Stimulated activated CD8-positive, alpha-beta memory T cell treated with anti-CD3 and anti-CD28 coated beads, Interleukin-2, amount 100 ng/mL, for 1 hour (primary cell): ENCODE data around the gene IKZF1.

Experiments
- DNase-seq, 2 donors: peaks; one replicate each; pipeline ENCODE4 v3.0.0-alpha.2; 2020; ENCODE audit warnings: low read depth in 2 of 2

IKZF1 gene

DNA sequence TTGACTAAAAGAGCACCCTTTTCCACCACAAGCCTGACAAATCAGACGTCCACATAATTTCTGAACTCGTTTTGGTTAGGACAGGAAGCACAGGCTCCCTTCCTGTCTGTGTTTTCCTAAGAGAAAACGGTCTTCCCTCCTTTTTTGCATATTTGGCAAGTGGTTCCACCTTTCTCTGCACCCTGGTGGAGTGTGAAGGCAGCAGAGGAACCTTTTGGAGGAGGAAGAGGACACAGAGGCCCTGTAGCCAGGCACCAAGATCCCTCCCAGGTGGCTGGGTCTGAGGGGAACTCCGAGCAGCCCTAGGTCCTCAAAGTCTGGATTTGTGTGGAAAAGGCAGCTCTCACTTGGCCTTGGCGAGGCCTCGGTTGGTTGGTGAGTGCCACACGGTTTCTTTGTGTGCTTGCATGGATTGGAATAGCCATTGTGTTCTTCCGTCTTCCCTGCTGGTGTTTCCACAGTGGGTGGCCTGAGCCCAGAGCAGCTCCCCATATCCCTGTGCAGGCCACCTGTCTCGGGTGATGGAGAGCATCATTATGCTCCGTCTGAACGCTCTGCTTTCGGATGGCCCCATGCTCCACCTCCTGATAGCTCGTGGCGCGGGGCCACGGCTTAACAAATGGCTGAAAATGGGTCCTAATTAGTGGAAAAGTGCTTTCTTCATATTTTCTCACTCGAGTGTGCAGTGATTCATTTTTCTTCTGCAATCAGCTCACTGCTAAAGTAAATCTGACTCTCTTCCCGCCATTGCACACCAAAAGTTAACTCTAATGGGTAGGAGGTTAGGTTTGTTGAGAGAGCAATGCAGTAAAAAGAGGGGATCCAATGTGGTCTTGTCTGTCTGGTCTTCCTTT, 4.2 kb downstream of the IKZF1 start:
- no peak for DNase-seq

DNA sequence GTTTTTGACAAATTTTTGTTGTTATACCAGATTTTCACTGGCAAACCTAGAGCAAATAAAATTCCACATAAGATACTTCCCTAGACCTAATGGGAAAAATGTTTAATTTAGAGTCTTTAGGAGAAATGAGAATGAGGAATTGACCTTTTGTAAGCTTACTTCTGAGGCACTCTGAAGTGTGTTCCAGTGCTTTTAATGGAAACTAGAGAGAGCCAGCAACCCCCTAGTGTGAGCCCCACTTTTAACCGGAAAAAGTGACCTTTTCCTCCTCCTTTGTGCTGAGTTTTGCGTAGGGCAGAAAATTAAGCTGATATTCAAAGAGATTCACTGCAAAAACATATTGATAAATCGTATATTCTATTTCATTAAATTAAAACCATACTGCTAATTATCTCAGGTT, 5.2 kb downstream of the IKZF1 start:
- no peak for DNase-seq

DNA sequence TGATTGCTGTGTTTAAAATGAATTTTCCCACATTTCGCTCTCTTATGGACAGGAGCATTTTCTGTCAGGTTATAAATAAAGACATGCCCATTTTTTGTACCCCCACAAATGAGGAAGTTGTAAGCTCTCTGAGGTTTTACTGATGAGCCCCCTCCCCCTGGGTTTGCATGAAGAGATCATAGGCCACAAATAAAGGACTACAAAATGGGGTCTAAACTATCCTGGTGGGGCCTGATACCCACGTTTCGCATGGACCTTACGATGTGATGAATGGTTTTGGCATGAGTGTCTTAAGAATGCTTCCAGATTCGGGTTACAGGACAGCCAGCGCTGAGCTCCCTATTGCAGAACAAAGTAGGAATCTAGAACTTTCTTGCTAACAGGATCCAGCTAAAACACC, 5.8 kb downstream of the IKZF1 start:
- DNase-seq = no peak

DNA sequence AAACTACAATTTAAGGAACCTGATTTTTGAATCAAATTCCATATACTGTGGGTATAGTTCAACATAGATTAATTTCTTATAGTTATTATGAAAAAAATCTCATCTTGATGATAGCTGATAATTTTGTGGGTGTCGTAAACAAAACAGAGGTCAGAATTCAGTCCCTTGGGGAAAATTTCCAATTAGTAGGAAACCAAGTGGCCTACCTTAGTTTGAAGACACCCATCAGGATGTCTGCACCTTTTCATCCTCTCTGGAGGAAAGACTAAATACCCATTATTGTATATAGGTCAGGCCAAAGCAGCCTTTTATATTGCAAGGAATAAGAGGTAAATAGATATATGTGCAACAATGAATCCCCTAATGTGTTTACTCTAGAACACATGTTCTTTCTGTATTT, 6.4 kb downstream of the IKZF1 start:
- no peak for DNase-seq

DNA sequence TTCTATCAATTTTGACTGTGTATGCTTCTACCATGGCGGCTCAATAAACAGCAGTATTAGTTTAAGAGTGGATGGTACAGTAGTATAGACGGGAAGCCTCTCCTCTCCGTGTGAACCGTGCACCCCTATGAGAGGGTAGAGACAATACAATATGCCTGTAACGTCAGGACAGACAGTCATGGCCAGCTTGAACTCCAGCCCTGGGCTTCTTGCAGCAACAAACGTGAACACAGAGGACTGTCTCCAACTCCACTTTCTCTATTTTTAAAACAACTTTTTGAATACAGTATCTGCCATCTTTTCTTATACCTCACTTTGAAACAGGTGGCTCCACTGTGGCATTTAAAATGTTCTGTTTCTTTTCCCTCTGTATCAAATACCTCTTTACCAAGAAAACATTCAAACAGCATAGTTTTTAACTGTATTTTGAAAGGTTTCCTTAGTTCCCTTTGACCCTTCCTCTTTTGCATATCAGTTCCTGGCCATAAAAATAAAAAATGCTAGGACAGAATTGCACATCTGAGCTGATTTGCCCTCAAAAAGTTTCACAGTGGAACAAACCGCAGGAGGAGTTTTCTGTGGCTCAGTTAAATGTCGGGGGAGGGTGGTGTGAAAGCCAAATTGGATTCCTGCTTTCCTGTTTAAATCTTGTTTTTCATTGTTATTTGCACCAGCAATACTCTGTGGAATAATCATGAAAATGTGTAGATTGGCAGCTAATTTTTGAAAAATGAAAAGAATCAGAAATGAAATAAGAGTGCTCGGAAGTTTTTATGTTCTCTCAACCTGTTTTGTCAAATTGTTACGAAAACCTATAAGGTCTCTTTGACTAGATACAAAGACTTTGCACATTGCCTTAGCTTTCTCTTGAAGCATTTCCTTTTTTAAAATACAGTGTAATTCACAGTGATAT, 8.0 kb downstream of the IKZF1 start:
- no peak for DNase-seq

DNA sequence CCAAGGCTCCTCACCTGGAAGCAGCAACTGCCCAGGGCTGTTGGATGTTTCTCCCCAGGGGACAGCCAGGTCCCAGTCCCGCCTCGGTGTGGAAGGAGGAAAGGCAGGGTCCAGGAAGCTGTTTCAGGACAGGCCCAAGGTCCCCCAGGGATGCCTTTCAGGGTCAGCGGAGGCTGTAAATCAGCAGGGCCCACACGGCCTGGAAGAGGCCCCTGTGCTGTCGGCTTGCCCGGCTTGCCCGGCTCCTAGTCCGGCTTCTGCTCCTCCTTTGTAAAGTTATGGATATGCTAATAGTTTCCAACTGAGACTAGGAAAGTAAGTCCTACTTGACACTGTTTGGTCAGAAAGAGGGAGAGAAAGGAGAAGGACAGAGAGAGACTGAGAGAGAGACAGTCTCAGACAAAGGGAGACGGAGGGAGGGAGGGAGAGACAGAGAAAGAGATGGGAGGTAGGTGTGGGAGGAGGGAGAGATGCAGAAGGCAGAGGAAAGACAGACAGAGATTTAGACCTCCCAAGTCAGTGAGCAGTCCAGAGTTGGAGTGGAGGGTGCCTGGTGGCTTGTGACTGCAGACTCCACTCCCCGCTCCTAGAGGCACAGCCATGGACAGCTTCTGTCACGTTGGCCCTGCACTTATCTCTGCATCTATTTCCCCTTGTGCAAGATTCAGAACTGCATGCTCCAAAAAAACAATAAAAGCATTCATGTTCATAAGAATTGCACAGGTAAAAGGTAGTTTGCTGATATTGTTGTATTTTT, 10.5 kb downstream of the IKZF1 start:
- DNase-seq = no peak

DNA sequence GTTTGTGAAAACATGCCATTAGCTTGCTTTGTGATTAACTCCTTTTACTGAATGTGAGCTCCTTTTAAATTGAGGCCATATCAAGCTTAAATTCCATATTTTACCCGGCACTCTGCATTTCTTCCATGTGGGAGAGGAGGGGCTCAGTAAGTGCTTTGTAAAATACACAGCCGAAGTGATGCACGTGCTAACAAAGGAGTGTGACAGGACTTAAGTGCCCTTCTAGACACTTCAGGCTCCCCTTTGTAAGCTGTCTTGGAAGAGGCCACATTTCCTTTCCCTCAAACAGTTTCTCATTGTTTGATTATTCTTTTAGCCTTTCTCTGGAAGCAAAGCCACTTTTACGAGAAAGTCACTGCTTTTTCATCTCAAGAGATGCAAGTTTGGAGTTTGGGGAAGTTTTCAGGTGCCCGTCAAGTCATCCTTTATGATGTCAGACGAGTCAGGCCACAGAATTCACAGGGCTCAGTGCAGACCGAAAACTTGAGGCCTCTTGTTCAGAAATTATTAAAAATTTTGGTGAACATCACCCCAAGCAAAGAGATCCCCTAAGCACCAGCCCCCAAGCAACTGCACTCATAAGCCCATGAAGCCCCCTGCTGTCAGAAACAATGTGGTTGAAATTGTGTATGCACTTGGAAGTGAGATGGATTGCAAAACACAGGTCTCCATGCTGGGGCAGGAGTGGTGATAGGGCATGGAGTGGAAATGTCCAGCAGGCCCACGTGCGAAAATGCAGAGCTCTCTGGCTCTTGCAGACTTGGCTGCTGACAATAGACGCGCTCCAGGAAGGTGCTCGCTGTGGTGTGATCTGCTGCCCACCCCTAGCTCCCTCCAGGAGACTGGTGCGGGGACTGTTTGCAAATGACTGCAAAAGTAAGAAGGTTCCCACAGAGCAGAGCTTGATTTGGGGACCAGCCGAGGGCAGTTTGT, 11.5 kb downstream of the IKZF1 start:
- DNase-seq = no peak

DNA sequence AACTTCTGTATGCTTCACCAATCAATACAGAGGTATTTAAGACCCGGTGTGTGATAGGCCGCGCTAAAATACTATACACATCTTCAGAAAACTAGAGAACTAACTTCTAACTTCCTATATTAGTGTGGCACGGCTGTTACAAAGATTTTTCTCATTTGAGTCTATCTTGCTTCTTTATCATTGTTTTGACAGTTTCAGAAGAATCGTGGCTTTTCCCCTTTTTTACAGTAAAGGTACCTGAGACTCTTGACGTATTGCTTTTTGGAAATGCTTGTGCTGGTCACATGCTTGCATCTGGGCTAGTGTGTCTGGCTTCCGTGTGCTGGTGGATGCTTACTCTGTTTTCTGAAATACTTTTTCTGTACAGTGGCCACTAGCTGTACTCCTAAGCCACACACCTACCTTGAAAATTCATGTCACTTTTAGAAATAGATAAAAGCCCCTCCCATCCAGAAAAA, 12.7 kb downstream of the IKZF1 start:
- no peak for DNase-seq

DNA sequence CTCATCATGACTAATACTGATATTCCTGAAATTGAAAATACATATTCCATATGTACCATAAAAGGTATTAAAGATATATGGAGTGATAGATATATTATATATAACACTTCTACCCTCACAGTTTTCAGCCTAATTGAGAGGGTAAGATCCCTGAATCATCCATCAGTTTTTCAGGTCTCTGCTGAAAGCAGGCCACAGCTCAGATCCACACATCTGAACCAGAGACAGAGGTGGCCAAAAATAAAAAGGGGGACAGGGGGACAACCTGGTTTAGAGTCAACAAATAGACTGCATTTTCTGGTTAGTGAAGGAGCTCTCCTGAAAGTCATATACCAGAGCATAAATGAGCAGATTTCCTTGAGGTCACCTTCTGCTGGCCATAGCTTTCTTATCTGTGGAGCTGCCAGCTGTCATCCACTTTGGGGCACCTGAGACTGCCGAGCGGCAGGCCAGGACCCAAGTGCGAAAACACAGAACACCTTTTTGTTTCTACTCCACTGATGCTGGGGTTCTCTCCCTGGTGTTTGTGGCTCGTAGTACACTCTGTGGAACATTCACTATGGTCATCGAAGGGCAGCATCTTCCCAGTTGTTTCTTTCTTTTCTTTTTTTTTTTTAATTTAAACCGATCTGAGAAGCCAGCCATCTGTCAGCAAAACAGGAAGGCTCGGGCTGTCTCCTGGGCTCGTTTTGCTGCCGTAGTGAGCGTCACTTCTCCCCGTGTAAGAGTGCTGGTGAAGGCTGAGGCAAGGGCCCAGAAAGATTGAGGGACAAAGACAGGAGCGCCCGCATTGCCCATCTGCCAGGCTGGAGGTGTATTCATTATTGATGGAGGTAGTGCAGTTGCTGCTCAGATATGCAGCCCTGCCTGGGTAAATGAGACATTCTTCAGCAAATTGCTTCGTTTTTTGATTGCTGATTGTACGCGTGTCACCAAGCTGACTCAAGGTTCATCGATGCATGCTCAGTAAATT, 13.5 kb downstream of the IKZF1 start:
- no peak for DNase-seq

DNA sequence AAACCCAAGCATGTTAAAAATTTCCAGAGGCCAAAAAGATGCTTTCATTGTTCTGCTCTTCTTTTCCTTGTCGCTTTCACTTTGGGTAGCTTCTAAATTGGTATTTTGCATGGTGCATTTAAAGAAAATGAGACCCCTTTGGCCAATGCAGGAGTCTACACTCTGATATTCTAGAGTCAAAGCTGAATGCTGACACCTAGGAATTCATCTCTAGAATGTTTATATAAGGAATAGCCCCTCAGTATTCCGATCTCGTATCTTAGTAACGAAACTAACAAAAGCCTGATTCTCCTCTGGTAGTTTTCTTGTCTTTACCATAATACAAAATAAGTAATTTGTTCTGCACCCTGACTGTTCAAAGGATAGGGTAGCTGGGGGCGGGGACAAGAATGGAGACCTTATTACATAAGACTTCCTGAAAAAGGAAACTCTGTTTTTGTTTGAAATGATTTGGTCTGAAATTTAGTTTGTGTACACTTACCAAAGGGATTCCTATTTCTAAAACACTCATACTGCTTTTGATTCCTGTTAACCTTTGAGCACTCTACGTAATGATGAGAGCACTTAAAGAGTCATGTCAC, 17.1 kb downstream of the IKZF1 start:
- no peak for DNase-seq

DNA sequence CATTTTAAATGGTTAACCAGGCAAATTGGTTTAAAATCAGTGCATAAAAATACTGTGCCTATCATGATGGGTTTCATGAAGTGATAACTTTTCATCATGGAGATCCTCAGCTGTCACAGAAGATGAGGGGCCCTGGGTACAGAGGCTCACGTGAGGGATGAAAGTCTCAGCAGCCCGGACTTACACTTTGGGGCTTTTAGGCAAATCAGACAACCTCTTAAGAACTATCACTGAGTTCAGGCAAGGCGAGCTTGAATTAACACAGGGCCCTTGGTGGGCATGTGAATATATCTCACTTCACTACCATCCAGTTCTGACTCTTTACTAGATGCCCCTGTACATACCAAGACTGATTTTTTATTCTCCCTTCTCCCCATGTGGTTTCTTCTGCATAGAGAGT, 19.6 kb downstream of the IKZF1 start:
- DNase-seq = no peak

DNA sequence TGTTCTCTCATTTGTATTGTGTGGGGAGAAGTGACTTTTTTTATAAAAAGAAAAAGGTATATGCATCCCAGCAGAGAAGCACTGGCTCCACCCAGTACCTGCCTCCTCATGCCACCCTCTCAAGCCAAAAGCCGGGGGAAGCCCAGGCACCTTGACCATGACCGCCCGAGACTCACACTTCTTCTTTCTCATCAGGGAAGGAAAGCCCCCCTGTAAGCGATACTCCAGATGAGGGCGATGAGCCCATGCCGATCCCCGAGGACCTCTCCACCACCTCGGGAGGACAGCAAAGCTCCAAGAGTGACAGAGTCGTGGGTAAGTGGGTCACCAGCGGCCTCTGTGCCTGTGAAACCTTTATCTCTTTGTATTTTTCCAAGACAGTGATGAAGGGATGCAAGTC, 22.9 kb downstream of the IKZF1 start:
- no peak for DNase-seq

DNA sequence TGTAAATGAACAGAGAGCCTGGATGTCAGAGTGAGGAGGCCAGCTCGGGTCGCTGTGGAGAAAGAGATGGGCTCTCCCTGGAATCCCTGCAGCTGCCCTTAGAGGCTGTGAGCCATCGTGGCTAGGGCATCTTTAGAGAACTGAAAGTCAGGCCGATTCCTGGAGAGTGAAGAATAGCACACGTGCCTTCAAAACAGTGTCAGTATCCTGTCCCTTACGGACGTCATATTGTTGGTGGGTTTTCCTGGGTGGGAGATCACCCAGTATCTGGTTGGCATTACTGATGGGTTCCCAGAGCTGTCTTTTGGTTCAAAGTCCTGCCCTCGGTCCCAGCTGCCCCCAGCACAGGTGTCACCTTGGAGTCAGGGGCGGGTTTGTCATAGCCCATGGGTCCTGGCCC, 25.3 kb downstream of the IKZF1 start:
- no peak for DNase-seq

DNA sequence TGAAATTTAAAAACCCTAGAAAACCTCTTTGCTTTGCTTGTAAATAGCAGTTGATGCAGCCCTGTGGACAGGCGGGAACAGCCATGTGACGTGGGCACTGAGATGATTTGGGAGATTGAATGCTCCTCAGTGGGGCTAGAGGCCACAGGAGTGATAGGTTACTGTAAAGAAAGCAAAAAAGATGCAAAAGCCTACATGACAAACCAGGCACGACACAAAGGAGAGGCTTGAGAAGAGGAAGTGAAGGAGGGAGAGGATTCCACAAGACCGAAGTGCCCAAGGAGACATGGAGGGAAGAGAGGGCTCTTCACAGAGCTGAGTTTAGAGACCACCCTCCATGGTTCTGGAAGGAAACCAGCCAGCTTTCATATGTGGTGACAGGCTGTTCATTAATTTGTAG, 25.7 kb downstream of the IKZF1 start:
- DNase-seq = no peak

DNA sequence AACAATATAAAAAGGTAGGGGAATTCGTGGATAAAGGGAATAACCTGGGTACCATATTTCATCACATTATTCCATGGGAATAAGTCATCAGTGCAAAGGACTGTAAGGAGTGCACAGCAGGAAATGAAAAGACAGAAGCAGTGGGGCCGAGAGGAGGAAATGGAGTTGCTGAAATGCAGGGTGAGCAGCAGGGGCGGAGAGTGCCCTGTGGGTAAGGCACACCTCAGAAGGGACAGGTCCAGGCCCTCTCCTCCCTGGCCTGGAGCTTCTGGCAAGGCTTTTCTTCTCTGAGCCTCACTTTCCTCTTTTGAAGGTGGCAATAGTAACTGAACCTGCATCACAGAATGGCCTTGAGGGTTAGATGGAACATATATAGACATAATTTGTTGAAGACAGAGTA, 26.2 kb downstream of the IKZF1 start:
- no peak for DNase-seq

DNA sequence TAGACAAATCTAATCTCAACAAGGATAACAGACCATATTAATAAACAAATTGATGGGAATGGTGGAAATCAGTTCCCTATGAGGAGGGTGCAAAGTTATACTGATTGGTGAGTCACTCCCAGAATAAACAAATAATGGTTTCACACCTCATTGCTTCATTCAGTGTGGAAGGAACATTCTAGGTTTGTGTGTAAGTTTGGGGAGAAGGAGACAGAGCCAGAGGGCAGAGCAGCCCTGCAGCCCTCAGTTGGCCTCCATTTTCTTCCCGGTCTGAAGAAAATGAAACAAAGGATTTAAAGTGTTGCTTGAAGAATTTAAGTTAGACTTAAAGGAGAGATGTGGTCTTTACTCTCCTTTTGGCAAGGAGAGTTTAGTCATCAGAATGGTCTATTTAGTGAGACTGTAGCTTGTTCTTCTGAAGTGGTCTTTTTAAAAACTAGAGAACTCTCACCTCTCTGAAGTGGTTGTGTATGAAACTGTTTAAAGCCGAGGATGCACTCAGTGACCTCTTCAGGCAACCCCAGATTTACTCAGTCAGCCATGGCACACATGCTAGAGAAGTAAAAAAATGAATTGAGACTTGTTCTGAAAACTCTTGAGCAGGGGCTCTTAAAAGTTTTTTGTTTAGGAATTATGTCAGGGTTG, 27.2 kb downstream of the IKZF1 start:
- no peak for DNase-seq

DNA sequence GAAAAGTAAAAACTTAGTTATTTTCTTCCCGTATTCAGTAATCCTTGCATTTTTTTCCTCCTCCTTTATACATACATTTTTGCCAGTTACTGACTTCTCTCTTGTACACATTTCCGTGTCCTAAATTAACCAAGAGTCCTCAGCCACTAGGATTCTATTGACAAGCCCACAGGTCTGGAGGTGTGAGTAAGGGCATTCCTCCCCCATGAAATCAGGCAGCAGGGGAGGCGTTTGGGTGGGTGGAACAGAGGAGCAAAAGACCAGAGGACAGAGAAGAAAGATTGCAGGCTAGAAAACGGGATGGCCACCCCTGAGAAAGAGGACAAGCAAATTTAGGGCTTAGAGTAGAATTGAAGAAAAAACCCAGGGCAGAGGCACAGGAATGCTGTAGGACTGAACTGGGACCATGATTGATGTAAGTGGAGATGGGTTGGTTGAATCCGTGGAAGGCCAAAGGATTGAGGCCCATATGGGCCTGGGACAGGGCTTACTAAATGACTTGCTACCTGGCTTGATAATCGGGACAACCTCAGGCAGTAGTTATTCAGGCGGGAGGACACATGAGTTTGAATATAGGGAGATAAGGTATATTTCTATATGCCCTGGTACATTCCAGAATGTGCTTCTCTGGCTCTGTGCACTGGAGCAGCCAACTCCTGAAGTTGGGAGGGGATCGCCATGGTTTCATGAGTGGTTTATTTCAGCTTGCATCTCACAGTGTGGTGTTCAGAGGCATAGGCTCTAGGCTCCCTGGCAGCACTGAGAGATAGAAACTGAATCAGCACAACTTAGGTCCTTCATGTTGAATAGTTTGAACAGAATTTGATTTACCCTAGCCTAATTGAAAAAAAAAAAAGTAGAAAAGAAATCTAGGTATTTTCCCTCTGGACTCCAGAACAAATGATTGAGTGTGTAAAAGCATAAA, 28.0 kb downstream of the IKZF1 start:
- no peak for DNase-seq

DNA sequence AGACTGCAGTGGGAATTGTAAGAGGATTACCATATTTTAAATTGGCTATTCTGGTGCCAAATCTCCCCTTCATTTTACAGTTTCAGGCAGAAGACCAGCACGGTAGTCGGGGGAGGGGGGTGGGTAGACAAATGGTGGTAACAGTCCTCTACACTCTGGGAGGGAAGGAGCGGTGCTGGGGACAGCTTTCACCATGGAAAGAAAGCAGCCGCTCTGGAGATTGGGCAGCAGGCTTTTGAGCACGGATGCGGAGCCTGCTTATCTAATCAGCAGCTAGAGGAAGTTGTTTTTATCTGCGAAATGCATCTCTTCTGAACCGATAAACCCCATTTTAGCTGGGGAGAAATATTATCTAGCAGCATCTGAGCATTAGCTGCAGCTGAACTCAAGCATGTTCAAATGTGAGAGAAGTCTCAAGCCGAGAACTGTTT, 28.7 kb downstream of the IKZF1 start:
- no peak for DNase-seq
